HG02571 (cell line): ENCODE data around the gene ARHGEF37.
A peak's percentile ranks its signal among the peaks of the same experiment; 100 is the strongest.
"Not testable (repeated sequence)": the region's sequence is repeated elsewhere in the genome, so short reads cannot be mapped to it uniquely, and the experiment has no call there.

ENCODE experiments used
- ATAC-seq: cut with Tn5 transposase; IDR thresholded peaks from one replicate; pipeline ENCODE4 v1.9.1; 2021; ENCODE audit warnings: mild to moderate bottlenecking, moderate library complexity; ENCODE audit not compliant: unreplicated experiment

ARHGEF37 gene

GRCh38 chr5:149564542-149565140, 16.7 kb upstream of the ARHGEF37 start:
- peak; percentile 84 for ATAC-seq

- no peak for ATAC-seq
These were observed 14.1 kb upstream of the ARHGEF37 start for GRCh38 chr5:149567226-149567625.

DNA sequence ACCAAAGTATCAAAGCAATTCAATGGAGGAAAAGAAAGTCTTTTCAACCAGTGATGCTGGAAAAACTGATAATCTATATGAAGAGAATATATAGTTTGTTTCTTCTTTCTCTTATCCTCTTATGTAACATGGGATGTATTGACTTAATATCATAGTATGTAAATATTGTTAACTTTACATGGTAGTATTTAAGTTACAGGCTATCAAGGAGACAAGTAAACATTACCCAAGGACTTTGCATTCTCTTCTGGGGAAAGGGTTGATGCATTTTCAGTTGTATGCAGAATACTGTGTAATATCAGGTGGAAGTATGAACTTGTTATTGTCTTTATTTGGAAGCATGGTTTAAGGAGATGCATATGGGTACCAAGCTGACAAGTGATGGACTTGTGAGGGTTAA, 9.1 kb upstream of the ARHGEF37 start:
- no peak for ATAC-seq

GRCh38 chr5:149572576-149573231, 8.6 kb upstream of the ARHGEF37 start:
- ATAC-seq: no peak

DNA sequence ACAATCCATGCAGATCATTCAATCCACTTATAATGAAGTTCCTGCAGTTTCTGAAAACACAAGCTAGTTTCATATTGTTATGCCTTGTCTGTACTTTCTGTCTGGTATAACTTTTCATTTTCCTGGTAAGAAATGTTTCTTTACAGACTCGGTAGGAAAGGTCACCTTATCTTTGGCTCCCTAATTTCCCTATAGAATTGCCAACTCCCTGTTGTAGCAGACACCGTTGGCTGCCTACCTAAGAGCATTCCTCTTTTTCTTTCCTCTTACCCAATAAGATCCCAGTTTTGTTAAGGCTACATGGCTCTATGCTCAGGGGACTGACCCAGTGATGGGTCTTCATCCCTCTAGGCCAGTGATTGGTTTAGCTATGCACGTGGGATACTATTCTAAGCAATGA, 6.2 kb upstream of the ARHGEF37 start:
- ATAC-seq: no peak

- no peak for ATAC-seq
These were observed 5.3 kb upstream of the ARHGEF37 start for GRCh38 chr5:149576021-149576420.

- ATAC-seq: no peak
These were observed 2.4 kb upstream of the ARHGEF37 start for GRCh38 chr5:149578896-149579295.

DNA sequence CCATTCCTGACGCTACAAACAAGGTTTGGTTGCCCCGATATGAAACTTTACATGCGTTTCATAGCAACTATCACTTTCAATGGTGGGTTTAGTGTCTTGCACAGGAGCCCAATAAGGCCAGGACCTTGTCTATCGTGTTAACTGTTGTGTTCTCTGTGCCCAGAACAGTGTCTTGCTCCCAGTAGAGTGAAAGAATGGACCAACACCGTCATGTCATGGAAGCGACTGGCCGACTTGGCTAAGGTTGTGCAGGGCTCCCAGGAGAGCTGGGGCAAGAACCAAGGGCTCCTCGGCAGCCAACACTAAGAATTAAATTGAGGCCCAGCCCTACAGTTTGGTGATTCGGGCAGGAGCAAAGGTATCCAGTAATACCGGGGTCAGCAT, 498 bp upstream of the ARHGEF37 start:
- no peak for ATAC-seq

GRCh38 chr5:149581931-149582768, 852 bp downstream of the ARHGEF37 start:
- no peak for ATAC-seq

DNA sequence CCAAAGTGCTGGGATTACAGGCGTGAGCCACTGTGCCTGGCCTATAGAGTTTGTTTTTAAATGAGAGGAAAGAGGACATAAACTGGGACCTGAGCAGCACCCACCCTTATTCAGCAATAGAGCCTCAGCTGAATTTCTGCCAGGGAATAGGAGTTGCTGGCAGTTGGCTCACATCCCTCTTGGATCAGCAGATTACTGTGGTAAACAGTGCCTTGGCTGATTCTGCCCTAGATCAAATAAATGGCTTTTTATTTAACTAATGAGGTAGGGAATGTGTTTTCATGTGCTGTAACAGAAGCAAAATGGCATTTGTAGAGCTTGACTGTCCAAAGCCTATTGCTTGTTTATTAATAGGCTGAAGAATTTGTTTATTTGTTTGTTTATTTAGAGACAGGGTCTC, 2.1 kb downstream of the ARHGEF37 start:
- ATAC-seq: no peak

DNA sequence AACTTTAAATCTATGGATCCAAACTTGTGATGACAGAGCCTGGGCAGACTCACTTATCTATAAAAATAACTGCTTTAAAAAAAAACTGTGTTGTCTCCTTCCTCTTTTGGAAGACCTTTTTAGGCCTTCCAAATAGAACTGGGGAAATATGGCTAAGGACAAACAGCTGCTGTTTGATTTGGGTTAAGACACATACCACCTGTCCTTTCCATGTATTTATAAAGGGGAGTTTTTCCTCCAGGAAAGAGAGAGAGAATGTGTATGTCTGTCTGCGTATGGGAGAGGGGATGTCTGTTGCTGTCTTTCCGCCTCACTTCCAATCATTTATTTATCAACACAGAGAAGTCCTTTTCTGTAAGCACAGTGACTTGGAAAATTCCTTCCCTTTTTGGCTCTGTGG, 2.8 kb downstream of the ARHGEF37 start:
- no peak for ATAC-seq

DNA sequence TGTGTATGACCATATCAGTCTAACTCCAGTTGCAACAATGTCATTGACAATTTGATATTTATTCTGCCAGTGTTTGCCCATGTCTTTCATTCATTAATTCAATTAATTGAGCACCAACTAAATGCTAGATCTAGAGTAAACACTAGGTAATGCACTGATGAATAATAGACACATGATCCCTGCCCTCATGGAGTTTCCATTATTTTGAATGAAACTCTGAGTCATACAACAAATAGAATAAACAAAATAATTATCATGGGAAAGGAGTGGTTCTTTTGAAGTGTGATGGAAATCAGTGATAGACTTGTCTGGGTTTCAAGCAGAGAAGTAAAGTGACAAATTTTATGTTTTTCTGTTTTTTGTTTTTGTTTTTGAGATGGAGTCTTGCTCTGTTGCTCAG, 4.6 kb downstream of the ARHGEF37 start:
- no peak for ATAC-seq

DNA sequence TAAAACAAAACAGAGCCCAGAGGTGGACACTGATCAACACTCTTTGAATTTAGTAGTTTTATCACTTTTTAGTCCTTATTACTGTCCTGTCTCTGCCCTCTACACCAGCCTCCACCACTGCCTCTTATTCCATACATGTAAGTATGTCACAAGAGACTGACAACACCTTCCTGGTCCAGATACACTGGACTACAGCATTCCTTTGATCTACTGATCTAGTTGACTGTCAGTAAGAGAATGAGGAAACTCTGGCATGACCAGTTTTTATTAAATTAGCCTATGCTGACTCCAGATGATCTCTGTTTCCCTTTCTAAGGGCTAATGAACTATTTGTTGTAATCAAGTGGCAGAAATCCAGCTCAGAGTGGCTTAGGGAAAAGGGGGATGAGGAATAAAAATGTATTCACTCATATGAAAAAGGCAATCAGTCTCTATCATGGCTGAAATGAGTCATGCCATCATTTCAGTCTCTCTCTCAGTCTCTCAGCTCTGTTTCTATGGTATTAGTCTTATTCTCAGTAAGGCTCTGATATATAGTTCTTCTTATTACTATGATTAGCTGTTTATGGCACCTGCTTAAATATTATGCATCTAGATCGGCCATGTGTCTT, 5.5 kb downstream of the ARHGEF37 start:
- ATAC-seq: no peak

GRCh38 chr5:149588936-149589335, 7.6 kb downstream of the ARHGEF37 start:
- no peak for ATAC-seq

DNA sequence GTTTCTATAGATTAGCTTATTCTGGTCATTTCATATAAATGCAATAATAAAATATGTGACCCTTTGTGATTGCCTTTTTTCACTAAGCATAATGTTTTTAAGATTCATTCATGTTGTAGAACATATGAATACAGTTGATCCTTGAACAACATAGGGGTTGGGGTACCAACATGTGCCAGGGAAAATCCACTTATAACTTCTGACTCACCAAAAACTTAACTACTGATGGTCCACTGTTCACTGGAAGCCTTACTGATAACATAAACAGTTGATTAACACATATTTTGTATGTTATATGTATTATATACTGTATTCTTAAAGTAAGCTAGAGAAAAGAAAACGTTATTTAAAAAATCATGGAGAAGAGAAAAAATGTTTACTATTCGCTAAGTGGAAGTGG, 12.1 kb downstream of the ARHGEF37 start:
- no peak for ATAC-seq

- ATAC-seq: no peak
These were observed 13.1 kb downstream of the ARHGEF37 start for GRCh38 chr5:149594206-149594895.

DNA sequence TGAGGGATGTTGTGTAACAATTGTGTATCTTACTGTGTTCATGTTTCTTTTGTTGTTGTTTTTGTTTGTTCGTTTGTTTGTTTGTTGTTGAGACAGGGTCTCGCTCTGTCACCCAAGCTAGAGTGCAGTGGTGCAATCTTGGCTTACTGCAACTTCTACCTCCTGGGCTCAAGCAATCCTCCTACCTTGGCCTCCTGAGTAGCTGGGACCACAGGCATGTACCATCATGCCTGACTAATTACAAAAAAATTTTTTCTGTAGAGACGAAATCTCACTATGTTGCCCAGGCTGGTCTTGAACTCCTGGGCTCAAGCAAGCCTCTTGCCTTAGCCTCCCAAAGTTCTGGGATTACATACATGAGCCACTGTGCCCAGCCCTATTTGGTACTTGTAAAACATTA, 13.8 kb downstream of the ARHGEF37 start:
- ATAC-seq: not testable (repeated sequence)

GRCh38 chr5:149596712-149597111, 15.4 kb downstream of the ARHGEF37 start:
- ATAC-seq: no peak

GRCh38 chr5:149597618-149598017, 16.3 kb downstream of the ARHGEF37 start:
- ATAC-seq: no peak

DNA sequence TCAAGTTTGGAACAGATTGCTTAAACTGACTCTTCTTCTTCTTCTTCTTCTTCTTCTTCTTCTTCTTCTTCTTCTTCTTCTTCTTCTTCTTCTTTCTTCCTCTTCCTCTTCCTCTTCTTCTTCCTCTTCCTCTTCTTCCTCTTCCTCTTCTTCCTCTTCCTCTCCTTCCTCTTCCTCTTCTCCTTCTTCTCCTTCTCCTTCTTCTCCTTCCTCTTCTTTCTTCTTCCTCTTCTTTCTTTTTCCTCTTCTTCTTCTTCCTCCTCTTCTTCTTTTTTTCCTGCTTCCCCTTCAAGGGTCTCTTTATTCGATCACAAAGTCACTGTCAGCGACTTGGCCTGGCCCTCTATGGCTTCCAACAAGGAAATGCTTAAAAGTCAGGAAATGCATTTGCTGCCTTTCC, 16.9 kb downstream of the ARHGEF37 start:
- ATAC-seq: not testable (repeated sequence)

DNA sequence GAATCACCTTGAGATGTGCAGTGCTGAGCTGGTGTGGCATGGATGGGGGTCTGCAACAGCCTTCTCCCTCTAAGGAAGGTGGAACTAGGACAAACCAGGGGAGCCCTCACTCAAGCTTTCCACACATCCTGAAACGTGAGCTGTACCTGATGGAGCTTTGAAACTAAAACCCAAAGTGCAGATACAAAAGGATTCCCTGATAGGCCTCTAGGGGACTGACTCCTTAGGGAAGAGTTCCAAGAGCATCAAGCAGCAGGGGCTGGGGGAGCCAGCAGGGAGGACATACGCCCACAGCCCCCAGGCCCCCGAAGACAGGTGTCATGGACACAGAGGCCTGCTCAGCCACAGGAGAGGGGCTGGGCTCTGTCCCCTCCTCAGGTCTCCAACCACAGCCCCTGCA, 17.7 kb downstream of the ARHGEF37 start:
- ATAC-seq: no peak
